Natural killer cell (primary cell): Measurements from ENCODE around the gene NTMT1. TPM values are rescaled to one million over a fixed set of nuclear protein-coding genes. Genes with fewer than 3 reads are reported as not detected.

Experiments used
- ATAC-seq, 3 donors: fragments of 150-1000 bp in 2 of 3; fragments of 200-7000 bp in 1 of 3; cut with Tn5 transposase; 1 replicate in 1 of 3; 2 replicates in 2 of 3; pipeline ENCODE4 v1.10.0; 2021; ENCODE audit warnings: mild to moderate bottlenecking in 2 of 3, moderate library complexity in 2 of 3
- DNase-seq, 2 donors: peaks; one replicate each; pipeline versions ENCODE4 v3.0.0 to v3.0.0-alpha.2; 2013 to 2021; ENCODE audit warnings: mixed read lengths in 1 of 2
- H3K27ac ChIP-seq: one replicate; pipeline ENCODE4 v1.5.1; 2013; ENCODE audit warnings: mild to moderate bottlenecking, low read length
- H3K27me3 ChIP-seq: one replicate; pipeline ENCODE4 v1.6.1; 2013; ENCODE audit warnings: low read length; ENCODE audit not compliant: control insufficient read depth, insufficient read depth
- H3K36me3 ChIP-seq: one replicate; pipeline ENCODE4 v1.6.1; 2013; ENCODE audit warnings: low read length; ENCODE audit not compliant: control insufficient read depth, insufficient read depth
- H3K4me1 ChIP-seq: one replicate; pipeline ENCODE4 v1.6.1; 2013; ENCODE audit warnings: low read length; ENCODE audit not compliant: control insufficient read depth, insufficient read depth
- H3K4me3 ChIP-seq: one replicate; pipeline ENCODE4 v1.5.1; 2013; ENCODE audit warnings: low read length
- H3K9me3 ChIP-seq: one replicate; pipeline ENCODE4 v1.6.1; 2013; ENCODE audit warnings: low read length; ENCODE audit not compliant: control insufficient read depth, insufficient read depth
- H3K27ac Mint-ChIP-seq, 2 donors: one replicate each; pipeline ENCODE4 v1.8.0; 2022; ENCODE audit warnings: mild to moderate bottlenecking in 2 of 2, mixed read lengths in 2 of 2, moderate library complexity in 1 of 2
- H3K27me3 Mint-ChIP-seq, 2 donors: one replicate each; pipeline ENCODE4 v1.8.0; 2022; ENCODE audit warnings: low read depth in 2 of 2, mixed read lengths in 2 of 2
- H3K36me3 Mint-ChIP-seq: one replicate; pipeline ENCODE4 v1.8.0; 2022; ENCODE audit warnings: mixed read lengths
- H3K4me1 Mint-ChIP-seq, 2 donors: one replicate each; pipeline ENCODE4 v1.8.0; 2022; ENCODE audit warnings: mixed read lengths in 2 of 2
- H3K4me3 Mint-ChIP-seq: one replicate; pipeline ENCODE4 v1.8.0; 2022; ENCODE audit warnings: mild to moderate bottlenecking, moderate library complexity, mixed read lengths
- H3K9me3 Mint-ChIP-seq, 2 donors: one replicate each; pipeline ENCODE4 v1.8.0; 2022; ENCODE audit warnings: mixed read lengths in 2 of 2
- WGBS: methylation state at CpG from one replicate; pipeline ENCODE4 v1.1.7; 2013; ENCODE audit warnings: missing lambda C conversion rate; ENCODE audit not compliant: insufficient coverage; 5-methylcytosine and 5-hydroxymethylcytosine counted together
- intact Hi-C: fragments of 100-400 bp; cut with micrococcal nuclease; formaldehyde crosslinking; loops from one replicate; pipeline ENCODE4 v1.14.2; 2022
- total RNA-seq, 4 donors: library from RNA; stranded (reverse); fragments of 120-200 nt in 1 of 4; gene quantifications; one replicate each; pipeline versions ENCODE4 v1.2.3 to v1.2.4, GENCODE V29; 2013 to 2022
- TF ChIP-seq, protein P1 (sequence below): fragments of 200-600 bp; IDR thresholded peaks from one replicate; pipeline ENCODE4 v1.8.0; 2022; ENCODE audit warnings: antibody characterized with exemption

The NTMT1 gene
- total RNA-seq, 3 donors from 2014 or later (not counting 1 experiment from before 2014, with no cell fraction given), result 17.1 to 23.5 (median 17.1) TPM

DNA sequence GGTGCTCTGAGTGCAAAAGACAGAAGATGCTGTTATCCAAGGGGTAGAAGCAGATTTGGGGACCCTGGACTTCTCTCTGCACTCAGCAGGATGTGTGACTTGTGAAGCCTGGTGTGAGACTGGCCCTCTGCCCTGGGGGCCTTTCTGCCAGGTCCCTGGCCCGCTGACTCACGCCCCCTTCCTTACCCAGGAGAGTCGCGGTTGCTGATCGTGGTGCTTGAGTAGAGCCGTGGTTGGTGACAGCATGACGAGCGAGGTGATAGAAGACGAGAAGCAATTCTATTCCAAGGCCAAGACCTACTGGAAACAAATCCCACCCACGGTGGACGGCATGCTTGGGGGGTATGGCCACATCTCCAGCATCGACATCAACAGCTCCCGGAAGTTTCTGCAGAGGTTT, 6.5 kb downstream of the NTMT1 start:
- H3K36me3 Mint-ChIP-seq, result no peaks in the 10 kb centered on the region
- no peaks in the 10 kb centered on the region for H3K27me3 ChIP-seq
- no peak overlapping the region for H3K4me3 Mint-ChIP-seq
- H3K4me1 ChIP-seq, result peaks cover 18% of the 10 kb centered on the region
- no peaks in the 10 kb centered on the region for H3K9me3 ChIP-seq
- no peaks in the 10 kb centered on the region for H3K9me3 Mint-ChIP-seq
- H3K27me3 Mint-ChIP-seq, result no peaks in the 10 kb centered on the region
- H3K27ac Mint-ChIP-seq, result no peak overlapping the region
- no peak overlapping the region for H3K27ac ChIP-seq
- intact Hi-C loops, result no loop called here
- TF ChIP-seq, protein P1, sequence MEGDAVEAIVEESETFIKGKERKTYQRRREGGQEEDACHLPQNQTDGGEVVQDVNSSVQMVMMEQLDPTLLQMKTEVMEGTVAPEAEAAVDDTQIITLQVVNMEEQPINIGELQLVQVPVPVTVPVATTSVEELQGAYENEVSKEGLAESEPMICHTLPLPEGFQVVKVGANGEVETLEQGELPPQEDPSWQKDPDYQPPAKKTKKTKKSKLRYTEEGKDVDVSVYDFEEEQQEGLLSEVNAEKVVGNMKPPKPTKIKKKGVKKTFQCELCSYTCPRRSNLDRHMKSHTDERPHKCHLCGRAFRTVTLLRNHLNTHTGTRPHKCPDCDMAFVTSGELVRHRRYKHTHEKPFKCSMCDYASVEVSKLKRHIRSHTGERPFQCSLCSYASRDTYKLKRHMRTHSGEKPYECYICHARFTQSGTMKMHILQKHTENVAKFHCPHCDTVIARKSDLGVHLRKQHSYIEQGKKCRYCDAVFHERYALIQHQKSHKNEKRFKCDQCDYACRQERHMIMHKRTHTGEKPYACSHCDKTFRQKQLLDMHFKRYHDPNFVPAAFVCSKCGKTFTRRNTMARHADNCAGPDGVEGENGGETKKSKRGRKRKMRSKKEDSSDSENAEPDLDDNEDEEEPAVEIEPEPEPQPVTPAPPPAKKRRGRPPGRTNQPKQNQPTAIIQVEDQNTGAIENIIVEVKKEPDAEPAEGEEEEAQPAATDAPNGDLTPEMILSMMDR, result no peak
- 82% methylated on average over 12 of the region's 13 CpGs for WGBS
- peaks cover 37% of the 10 kb centered on the region for H3K36me3 ChIP-seq
- peaks cover 18 to 41% of the 10 kb centered on the region in 2 donors for H3K4me1 Mint-ChIP-seq
- no peak for DNase-seq
- no peak for ATAC-seq
- no peak overlapping the region for H3K4me3 ChIP-seq

- WGBS, result 96% methylated on average over 4 of the region's 4 CpGs
- Mint-ChIP-seq H3K4me3 (no peak overlapping the region), H3K27me3 (no peaks in the 10 kb centered on the region), H3K27ac (no peak overlapping the region), H3K4me1 (peaks cover 13 to 43% of the 10 kb centered on the region in 2 donors), H3K36me3 (no peaks in the 10 kb centered on the region), H3K9me3 (no peaks in the 10 kb centered on the region)
- no peak for ATAC-seq
- Histone ChIP-seq H3K4me1 (peaks cover 11% of the 10 kb centered on the region), H3K4me3 (no peak overlapping the region), H3K9me3 (no peaks in the 10 kb centered on the region), H3K36me3 (peaks cover 45% of the 10 kb centered on the region), H3K27me3 (no peaks in the 10 kb centered on the region), H3K27ac (no peak overlapping the region)
- intact Hi-C loops, result no loop called here
- TF ChIP-seq, protein P1, result no peak
- no peak for DNase-seq
Measured at GRCh38 chr9:129633207-129633606, 7.2 kb downstream of the NTMT1 start.

DNA sequence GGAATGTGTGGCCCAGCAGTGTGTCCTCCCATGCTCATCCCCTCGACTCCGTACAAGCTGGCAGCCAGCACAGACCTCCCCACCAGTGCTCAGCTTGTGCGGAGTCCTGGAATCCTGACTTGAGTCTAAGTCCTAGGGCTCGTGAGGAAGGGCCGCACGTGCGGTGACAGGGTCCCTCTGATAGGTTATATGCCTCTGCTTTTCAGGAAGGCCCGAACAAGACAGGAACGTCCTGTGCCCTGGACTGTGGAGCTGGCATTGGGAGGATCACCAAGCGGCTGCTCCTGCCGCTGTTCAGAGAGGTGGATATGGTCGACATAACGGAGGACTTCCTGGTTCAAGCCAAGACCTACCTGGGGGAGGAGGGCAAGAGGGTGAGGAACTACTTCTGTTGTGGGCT, 7.9 kb downstream of the NTMT1 start:
- no peak for DNase-seq
- no peak overlapping the region for H3K4me3 Mint-ChIP-seq
- intact Hi-C loops, result no loop called here
- Histone ChIP-seq H3K9me3 (no peaks in the 10 kb centered on the region), H3K4me1 (peaks cover 11% of the 10 kb centered on the region), H3K36me3 (peaks cover 47% of the 10 kb centered on the region), H3K27ac (no peak overlapping the region), H3K4me3 (no peak overlapping the region), H3K27me3 (no peaks in the 10 kb centered on the region)
- H3K27me3 Mint-ChIP-seq, result no peaks in the 10 kb centered on the region
- H3K4me1 Mint-ChIP-seq, result peaks cover 10 to 43% of the 10 kb centered on the region in 2 donors
- H3K27ac Mint-ChIP-seq, result no peak overlapping the region
- H3K36me3 Mint-ChIP-seq, result no peaks in the 10 kb centered on the region
- TF ChIP-seq, protein P1, result no peak
- WGBS, result 86% methylated on average over 13 of the region's 13 CpGs
- no peaks in the 10 kb centered on the region for H3K9me3 Mint-ChIP-seq
- ATAC-seq, result no peak
